Endothelial cell (in vitro differentiated cells): Measurements from ENCODE around the gene CSNK1A1L. TPM values are rescaled to one million over a fixed set of nuclear protein-coding genes. Genes with fewer than 3 reads are reported as not detected.

Experiments used
- DNase-seq: peaks from one replicate; pipeline ENCODE4 v3.0.0; 2021; ENCODE audit warnings: low spot score
- H3K27ac Mint-ChIP-seq: one replicate; pipeline ENCODE4 v1.8.0; 2021; ENCODE audit warnings: mixed read lengths, inconsistent platforms; ENCODE audit not compliant: unreplicated experiment
- H3K27me3 Mint-ChIP-seq: one replicate; pipeline ENCODE4 v1.8.0; 2021; ENCODE audit warnings: mild to moderate bottlenecking, moderate library complexity, mixed read lengths, inconsistent platforms; ENCODE audit not compliant: unreplicated experiment
- H3K36me3 Mint-ChIP-seq: one replicate; pipeline ENCODE4 v1.8.0; 2021; ENCODE audit warnings: mild to moderate bottlenecking, low read depth, mixed read lengths, inconsistent platforms; ENCODE audit not compliant: unreplicated experiment
- H3K4me1 Mint-ChIP-seq: one replicate; pipeline ENCODE4 v1.8.0; 2021; ENCODE audit warnings: mild to moderate bottlenecking, mixed read lengths, inconsistent platforms; ENCODE audit not compliant: unreplicated experiment
- H3K4me3 Mint-ChIP-seq: one replicate; pipeline ENCODE4 v1.8.0; 2021; ENCODE audit warnings: mild to moderate bottlenecking, mixed read lengths, inconsistent platforms; ENCODE audit not compliant: unreplicated experiment
- H3K9me3 Mint-ChIP-seq: one replicate; pipeline ENCODE4 v1.8.0; 2021; ENCODE audit warnings: mixed read lengths, inconsistent platforms; ENCODE audit not compliant: unreplicated experiment
- CTCF ChIP-seq: fragments of 200-600 bp; sonication (generic); IDR thresholded peaks from one replicate; pipeline ENCODE4 v1.5.0; 2021; ENCODE audit warnings: antibody characterized with exemption; ENCODE audit not compliant: unreplicated experiment
- total RNA-seq: library from RNA; stranded (reverse); fragmentation: NEBNext Ultra II Directional; extraction: Animal tissue kit (Norgen Biotek cat#: 25700); gene quantifications from one replicate; pipeline ENCODE4 v1.2.1, GENCODE V29; 2021; ENCODE audit not compliant: unreplicated experiment

Gene CSNK1A1L
- total RNA-seq, 1 donor from 2014 or later, result not detected

GRCh38 chr13:37113534-37113933 lies 8.1 kb upstream of the CSNK1A1L start:
- Mint-ChIP-seq H3K36me3 (no peaks in the 10 kb centered on the region), H3K9me3 (no peaks in the 10 kb centered on the region), H3K4me3 (no peak overlapping the region), H3K27me3 (no peaks in the 10 kb centered on the region), H3K27ac (no peak overlapping the region), H3K4me1 (peaks cover 5% of the 10 kb centered on the region)
- DNase-seq, result no peak
- no peak for TF ChIP-seq CTCF

GRCh38 chr13:37109051-37109678 lies 3.7 kb upstream of the CSNK1A1L start:
- H3K4me1 Mint-ChIP-seq, result peaks cover 5% of the 10 kb centered on the region
- peak; percentile 30 for DNase-seq
- no peaks in the 10 kb centered on the region for H3K36me3 Mint-ChIP-seq
- no peaks in the 10 kb centered on the region for H3K9me3 Mint-ChIP-seq
- H3K27ac Mint-ChIP-seq, result no peak overlapping the region
- no peak overlapping the region for H3K4me3 Mint-ChIP-seq
- no peaks in the 10 kb centered on the region for H3K27me3 Mint-ChIP-seq
- TF ChIP-seq CTCF, result peak; percentile 68

- no peak for TF ChIP-seq CTCF
- H3K4me1 Mint-ChIP-seq, result peaks cover 5% of the 10 kb centered on the region
- no peaks in the 10 kb centered on the region for H3K36me3 Mint-ChIP-seq
- no peak overlapping the region for H3K27ac Mint-ChIP-seq
- H3K4me3 Mint-ChIP-seq, result no peak overlapping the region
- no peaks in the 10 kb centered on the region for H3K27me3 Mint-ChIP-seq
- DNase-seq, result no peak
- no peaks in the 10 kb centered on the region for H3K9me3 Mint-ChIP-seq
Measured at GRCh38 chr13:37107868-37108267, 2.4 kb upstream of the CSNK1A1L start.

GRCh38 chr13:37107456-37107855 lies 2.0 kb upstream of the CSNK1A1L start:
- Mint-ChIP-seq H3K36me3 (no peaks in the 10 kb centered on the region), H3K27me3 (no peaks in the 10 kb centered on the region), H3K27ac (no peak overlapping the region), H3K4me3 (no peak overlapping the region), H3K4me1 (peaks cover 5% of the 10 kb centered on the region), H3K9me3 (no peaks in the 10 kb centered on the region)
- DNase-seq, result no peak
- no peak for TF ChIP-seq CTCF

- no peak for TF ChIP-seq CTCF
- Mint-ChIP-seq H3K27me3 (no peaks in the 10 kb centered on the region), H3K4me1 (peaks cover 5% of the 10 kb centered on the region), H3K4me3 (no peak overlapping the region), H3K27ac (no peak overlapping the region), H3K9me3 (no peaks in the 10 kb centered on the region), H3K36me3 (no peaks in the 10 kb centered on the region)
- no peak for DNase-seq
Measured at GRCh38 chr13:37106642-37107041, 1.2 kb upstream of the CSNK1A1L start.
